ENCODE results near the gene UBE3D. TPM values are rescaled to one million over a fixed set of nuclear protein-coding genes. Genes with fewer than 3 reads are reported as not detected.
"Not testable (repeated sequence)": the region's sequence is repeated elsewhere in the genome, so short reads cannot be mapped to it uniquely, and the experiment has no call there.

UBE3D gene
- total RNA-seq, 1 donor: 7.0 TPM

DNA sequence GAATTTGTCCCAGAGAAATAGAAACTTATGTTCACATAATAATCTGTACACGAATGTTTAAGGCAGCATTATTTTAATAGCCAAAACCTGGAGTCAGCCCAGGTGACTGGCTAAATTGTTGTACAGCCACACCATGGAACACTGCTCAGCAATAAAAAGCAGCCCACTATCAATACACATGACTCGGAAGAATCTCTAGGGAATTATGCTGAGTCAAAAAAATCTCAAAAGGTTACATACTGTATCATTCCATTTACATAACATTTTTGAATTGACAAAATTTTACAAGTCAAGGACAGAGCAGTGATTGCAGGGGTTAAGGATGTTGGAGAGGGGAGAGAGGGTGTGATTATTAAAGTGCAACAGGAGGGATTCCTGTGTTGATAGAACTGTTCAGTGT lies 163.4 kb downstream of the UBE3D start:
- no peak overlapping the region for H3K4me3 ChIP-seq (ENCODE audit: low read depth, low read length)
- TF ChIP-seq, protein P1, sequence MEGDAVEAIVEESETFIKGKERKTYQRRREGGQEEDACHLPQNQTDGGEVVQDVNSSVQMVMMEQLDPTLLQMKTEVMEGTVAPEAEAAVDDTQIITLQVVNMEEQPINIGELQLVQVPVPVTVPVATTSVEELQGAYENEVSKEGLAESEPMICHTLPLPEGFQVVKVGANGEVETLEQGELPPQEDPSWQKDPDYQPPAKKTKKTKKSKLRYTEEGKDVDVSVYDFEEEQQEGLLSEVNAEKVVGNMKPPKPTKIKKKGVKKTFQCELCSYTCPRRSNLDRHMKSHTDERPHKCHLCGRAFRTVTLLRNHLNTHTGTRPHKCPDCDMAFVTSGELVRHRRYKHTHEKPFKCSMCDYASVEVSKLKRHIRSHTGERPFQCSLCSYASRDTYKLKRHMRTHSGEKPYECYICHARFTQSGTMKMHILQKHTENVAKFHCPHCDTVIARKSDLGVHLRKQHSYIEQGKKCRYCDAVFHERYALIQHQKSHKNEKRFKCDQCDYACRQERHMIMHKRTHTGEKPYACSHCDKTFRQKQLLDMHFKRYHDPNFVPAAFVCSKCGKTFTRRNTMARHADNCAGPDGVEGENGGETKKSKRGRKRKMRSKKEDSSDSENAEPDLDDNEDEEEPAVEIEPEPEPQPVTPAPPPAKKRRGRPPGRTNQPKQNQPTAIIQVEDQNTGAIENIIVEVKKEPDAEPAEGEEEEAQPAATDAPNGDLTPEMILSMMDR (IDR thresholded peaks at IDR 0.05; ENCODE audit: insufficient read depth, low read length): no peak
- peak; percentile 40 for DNase-seq (ENCODE audit: low read depth)

DNA sequence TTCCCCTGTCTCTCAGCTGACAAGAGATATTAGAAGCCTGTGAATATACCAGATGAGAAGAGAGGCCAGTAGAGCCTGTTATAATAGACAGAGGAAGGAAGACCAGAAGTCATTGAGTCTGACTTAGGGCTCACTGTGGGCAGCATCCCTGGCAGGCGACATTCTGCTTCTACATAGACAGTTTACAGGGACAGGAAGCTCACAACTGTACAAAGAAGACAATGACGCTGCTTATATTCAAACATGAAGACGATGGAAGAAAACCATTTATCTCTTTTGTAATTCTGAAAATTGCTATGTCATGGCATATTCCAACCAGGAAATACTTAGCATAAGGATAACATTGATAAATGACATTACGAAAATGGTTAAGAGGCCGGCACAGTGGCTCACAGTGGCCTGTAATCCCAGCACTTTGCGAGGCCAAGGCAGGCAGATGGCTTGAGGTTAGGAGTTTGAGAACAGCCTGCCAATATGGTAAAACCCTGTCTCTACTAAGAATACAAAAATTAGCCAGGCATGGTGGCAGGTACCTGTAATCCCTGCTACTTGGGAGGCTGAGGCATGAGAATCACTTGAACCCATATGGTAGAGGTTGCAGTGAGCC lies 170.9 kb downstream of the UBE3D start:
- H3K4me3 ChIP-seq (ENCODE audit: low read depth, low read length): no peak overlapping the region
- TF ChIP-seq, protein P1 (IDR thresholded peaks at IDR 0.05; ENCODE audit: insufficient read depth, low read length): no peak
- DNase-seq (ENCODE audit: low read depth): no peak

DNA sequence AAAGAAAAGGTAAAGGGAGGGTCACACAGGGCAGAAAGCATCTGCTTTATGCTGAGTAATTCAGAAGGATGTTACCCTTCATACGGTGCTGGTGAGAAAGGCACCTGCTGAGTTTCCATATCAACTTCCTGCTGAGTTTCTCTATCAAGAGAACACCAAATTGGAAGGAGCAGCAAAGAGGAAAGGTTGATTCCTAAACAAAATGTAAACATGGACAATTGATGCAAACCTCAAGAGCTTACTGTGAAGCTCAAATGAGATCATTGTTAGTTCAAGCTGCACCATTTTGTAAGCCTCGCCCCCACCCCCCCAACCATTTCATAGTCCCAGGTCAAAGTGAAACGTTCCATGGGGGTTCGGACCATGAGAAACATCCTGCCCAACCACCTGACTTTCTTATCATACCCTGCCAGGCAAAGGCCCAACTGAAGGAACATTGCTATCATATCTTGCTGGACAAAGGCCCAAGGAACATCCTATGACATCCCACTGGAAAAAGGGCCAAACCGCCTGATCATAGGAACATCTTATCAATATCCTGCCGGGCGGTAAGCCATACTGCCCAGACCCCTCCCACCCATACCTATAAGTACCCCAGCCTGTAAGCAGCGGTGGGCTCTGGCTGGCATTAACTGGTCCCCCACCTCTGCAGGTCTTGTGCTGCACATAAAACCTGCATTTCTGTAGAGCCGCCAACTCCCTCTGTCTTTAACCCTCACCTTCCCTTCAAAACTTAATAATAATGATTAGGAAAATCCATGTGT lies 171.6 kb downstream of the UBE3D start:
- TF ChIP-seq, protein P1 (IDR thresholded peaks at IDR 0.05; ENCODE audit: insufficient read depth, low read length): no peak
- no peak for DNase-seq (ENCODE audit: low read depth)
- H3K4me3 ChIP-seq (ENCODE audit: low read depth, low read length): no peak overlapping the region

DNA sequence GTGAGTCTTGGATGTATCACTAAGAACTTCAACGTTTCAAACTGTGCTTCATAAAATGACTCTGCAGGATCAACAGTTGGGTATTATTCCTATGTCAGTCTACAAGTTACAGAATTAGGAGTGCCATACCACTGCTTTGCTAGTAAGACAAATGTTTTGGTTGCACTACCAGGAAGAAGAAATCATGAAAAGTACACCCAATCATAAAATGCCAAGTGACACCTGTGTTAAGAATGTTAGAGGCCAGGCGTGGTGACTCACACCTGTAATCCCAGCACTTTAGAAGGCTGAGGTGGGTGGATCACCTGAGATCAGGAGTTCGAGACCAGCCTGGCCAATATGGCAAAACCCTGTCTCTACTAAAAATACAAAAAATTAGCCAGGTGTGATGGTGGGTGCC lies 174.1 kb downstream of the UBE3D start:
- H3K4me3 ChIP-seq (ENCODE audit: low read depth, low read length); DNase-seq (ENCODE audit: low read depth): not testable (repeated sequence)

DNA sequence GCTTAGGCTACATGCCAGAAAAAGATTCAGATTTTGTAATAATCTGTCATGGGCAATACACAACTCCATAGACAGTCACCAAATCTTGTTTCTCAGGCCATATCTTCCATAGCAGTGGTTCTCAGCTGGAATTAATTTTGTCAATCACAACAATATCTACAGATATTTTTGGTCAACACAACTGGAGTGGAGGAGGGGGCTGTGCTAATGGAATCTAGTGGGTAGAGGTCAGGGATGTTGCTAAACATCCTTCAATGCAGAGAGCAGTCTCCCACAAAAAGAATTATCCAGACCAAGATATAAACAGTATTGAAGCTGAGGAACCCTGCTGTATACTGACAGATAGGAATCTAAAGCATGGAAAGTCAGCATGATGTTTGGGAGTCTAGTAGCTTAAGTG lies 174.6 kb downstream of the UBE3D start:
- TF ChIP-seq, protein P1 (IDR thresholded peaks at IDR 0.05; ENCODE audit: insufficient read depth, low read length): no peak
- DNase-seq (ENCODE audit: low read depth): no peak

DNA sequence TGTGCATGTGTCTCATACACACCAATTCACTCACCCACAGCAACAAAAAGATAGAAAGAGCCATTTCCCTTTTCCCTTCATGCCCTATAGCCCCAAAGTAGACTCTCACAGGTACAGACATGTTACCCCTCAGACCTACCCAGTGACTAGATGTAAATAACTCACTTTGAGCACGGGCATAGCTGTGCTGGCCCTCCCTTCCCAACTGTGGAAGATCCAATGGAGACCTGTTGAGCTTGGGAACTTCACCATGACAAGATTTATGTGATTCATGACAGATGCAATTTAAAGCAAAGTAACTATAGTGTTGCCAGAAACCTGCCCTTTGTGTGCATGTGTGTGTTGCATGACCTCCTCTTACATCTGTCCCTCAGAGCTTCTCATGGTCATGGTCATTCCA lies 175.4 kb downstream of the UBE3D start:
- H3K4me3 ChIP-seq (ENCODE audit: low read depth, low read length): no peak overlapping the region
- TF ChIP-seq, protein P1 (IDR thresholded peaks at IDR 0.05; ENCODE audit: insufficient read depth, low read length): no peak
- no peak for DNase-seq (ENCODE audit: low read depth)

More for the DNA sequence above, 174.6 kb downstream of the UBE3D start:
- H3K4me3 ChIP-seq (ENCODE audit: low read depth, low read length): no peak overlapping the region

DNA sequence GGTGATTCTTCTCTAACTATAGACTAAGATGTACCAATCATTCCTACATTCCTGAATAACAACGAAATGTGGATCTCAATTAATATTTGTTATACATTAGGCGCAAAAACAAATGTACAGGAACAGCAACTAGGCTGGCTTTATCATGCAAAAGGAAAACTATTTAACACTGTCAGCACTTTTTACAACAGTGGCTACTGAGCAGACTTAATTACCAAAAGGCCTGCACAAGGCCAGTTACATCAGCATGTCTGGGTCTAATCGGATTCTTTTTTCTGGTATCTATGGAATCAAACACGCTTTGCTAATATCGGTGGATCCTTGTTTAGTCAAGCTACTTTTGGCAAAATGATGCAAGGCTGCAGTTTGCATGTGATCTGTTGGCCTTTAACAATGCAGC lies 176.5 kb downstream of the UBE3D start:
- TF ChIP-seq, protein P1 (IDR thresholded peaks at IDR 0.05; ENCODE audit: insufficient read depth, low read length): no peak
- DNase-seq (ENCODE audit: low read depth): no peak
- no peak overlapping the region for H3K4me3 ChIP-seq (ENCODE audit: low read depth, low read length)
